Thyroid gland (tissue), 4 donors: ENCODE data around the gene GSN.

ENCODE experiments used
- CTCF ChIP-seq, 6 experiments: fragments of 200-600 bp in 3 of 6; fragments of 450-650 bp in 3 of 6; sonication (generic) in 3 of 6; IDR thresholded peaks; one replicate each; pipeline ENCODE4 v1.5.1; 2016 to 2019; ENCODE audit warnings: antibody characterized with exemption in 6 of 6, mild to moderate bottlenecking in 2 of 6, inconsistent platforms in 1 of 6, moderate library complexity in 1 of 6
- POLR2A ChIP-seq, 2 donors: fragments of 450-650 bp; IDR thresholded peaks; one replicate each; pipeline ENCODE4 v1.6.1; 2017; ENCODE audit warnings: antibody characterized with exemption in 2 of 2, mild to moderate bottlenecking in 2 of 2, moderate library complexity in 1 of 2

DNA sequence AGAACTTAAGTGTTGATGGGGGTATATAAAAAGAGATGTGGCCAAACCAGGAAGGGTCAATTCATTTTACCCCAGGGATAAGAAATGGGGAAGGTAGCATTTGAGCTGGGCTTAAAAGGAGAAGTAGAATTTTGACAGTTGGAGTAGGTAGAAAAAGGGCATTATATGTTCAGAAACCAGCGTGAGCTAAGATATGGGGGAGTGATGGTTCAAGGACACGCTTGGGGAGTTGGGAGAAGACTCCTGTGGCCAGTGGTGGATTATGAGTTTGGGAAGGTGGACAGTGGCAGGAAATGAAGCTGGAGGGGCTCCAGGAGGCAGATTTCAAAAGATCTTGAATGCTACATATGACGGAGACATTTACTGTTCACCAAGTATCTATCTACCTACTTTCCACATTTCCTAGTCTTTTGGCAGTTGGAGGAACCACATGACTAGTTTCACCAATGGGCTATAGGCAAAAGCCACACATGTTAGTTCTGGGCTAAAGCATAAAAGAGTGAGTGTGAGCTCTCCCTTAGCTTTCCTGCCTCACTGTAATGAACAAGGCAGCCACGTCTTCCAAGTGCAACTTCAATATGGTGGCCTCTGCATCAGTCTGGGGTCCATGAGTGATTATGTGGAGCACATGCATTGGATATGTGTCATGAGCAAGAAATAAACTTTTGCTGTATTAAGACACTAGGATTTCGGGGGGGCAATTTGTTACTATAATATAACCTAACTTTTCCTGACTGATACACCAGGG, 15.7 kb upstream of the GSN start:
- TF ChIP-seq CTCF (IDR thresholded peaks at IDR 0.05) (no peak), POLR2A (IDR thresholded peaks at IDR 0.05) (no peak)
